GM12875 (cell line): ENCODE measurements around the gene LARGE1.
"Not testable (repeated sequence)": the region's sequence is repeated elsewhere in the genome, so short reads cannot be mapped to it uniquely, and the experiment has no call there.

Experiments
- H3K4me3 ChIP-seq: one replicate; pipeline ENCODE4 v1.5.1; 2011; ENCODE audit warnings: low read depth, low read length, control low read depth
- CTCF ChIP-seq: IDR thresholded peaks from 2 replicates; pipeline ENCODE4 v1.5.1; 2011; ENCODE audit warnings: low read depth, mild to moderate bottlenecking, control low read depth, inconsistent platforms, low read length, moderate library complexity, borderline replicate concordance; ENCODE audit not compliant: insufficient read depth

LARGE1 gene

GRCh38 chr22:33861216-33861875 lies 58.9 kb downstream of the LARGE1 start:
- no peak overlapping the region for H3K4me3 ChIP-seq
- TF ChIP-seq CTCF = no peak

GRCh38 chr22:33860386-33860785 lies 59.9 kb downstream of the LARGE1 start:
- TF ChIP-seq CTCF = no peak
- H3K4me3 ChIP-seq = no peak overlapping the region

- TF ChIP-seq CTCF = no peak
Measured at GRCh38 chr22:33859311-33859710, 61.0 kb downstream of the LARGE1 start.

GRCh38 chr22:33858653-33859052 lies 61.6 kb downstream of the LARGE1 start:
- H3K4me3 ChIP-seq = not testable (repeated sequence)

More at GRCh38 chr22:33859311-33859710, 61.0 kb downstream of the LARGE1 start:
- H3K4me3 ChIP-seq = no peak overlapping the region

GRCh38 chr22:33857767-33858166 lies 62.5 kb downstream of the LARGE1 start:
- not testable (repeated sequence) for H3K4me3 ChIP-seq

GRCh38 chr22:33854724-33855123 lies 65.6 kb downstream of the LARGE1 start:
- TF ChIP-seq CTCF = no peak

GRCh38 chr22:33853200-33854097 lies 66.8 kb downstream of the LARGE1 start:
- TF ChIP-seq CTCF = no peak
- H3K4me3 ChIP-seq = peak overlapping the region; percentile 21

More at GRCh38 chr22:33854724-33855123, 65.6 kb downstream of the LARGE1 start:
- H3K4me3 ChIP-seq = no peak overlapping the region

GRCh38 chr22:33851821-33852384 lies 68.4 kb downstream of the LARGE1 start:
- no peak for TF ChIP-seq CTCF
- no peak overlapping the region for H3K4me3 ChIP-seq
